AG04449 (cell line): ENCODE data around the gene CPTP.

ENCODE experiments used
- CTCF ChIA-PET: fragments of 350-600 bp; formaldehyde crosslinking; extraction: SDS; loops from one replicate; lab custom pipeline; 2021; ENCODE audit warnings: antibody characterized with exemption; lab: Yijun Ruan, JAX
- POLR2A ChIA-PET: fragments of 400-600, 350-600 bp; formaldehyde crosslinking; extraction: SDS; loops from one replicate; lab custom pipeline; 2020; ENCODE audit warnings: antibody characterized with exemption, inconsistent platforms; lab: Yijun Ruan, JAX
- DNase-seq: peaks from one replicate; pipeline ENCODE4 v3.0.0-alpha.2; 2010; ENCODE audit warnings: low read depth, low spot score
- H3K4me3 ChIP-seq: 2 replicates; pipeline ENCODE4 v1.5.1; 2011; ENCODE audit warnings: low read depth, mild to moderate bottlenecking, control low read depth, low read length
- TF ChIP-seq, protein P1 (sequence below): IDR thresholded peaks from one replicate; pipeline ENCODE4 v1.5.1; 2011; ENCODE audit warnings: mild to moderate bottlenecking, moderate library complexity, low read length, control low read depth, inconsistent platforms; ENCODE audit not compliant: insufficient read depth; ENCODE audit errors: missing control alignments

The CPTP gene

GRCh38 chr1:1304331-1305299 lies 20.0 kb upstream of the CPTP start:
- peak overlapping the region; percentile 68 for H3K4me3 ChIP-seq
- DNase-seq = no peak
- POLR2A ChIA-PET = interaction anchor here (0.6 to 1.3 kb wide), 5 partner anchors 10 to 71 kb away, joined by 3 to 4 read pairs (median 4); partner anchors contain the start of gene AURKAIP1
- CTCF ChIA-PET = interaction anchor here (0.9 to 2.1 kb wide), 7 partner anchors 14 to 183 kb away, joined by 3 to 16 read pairs (median 4); partner anchors contain the start of gene UBE2J2
- TF ChIP-seq, protein P1, sequence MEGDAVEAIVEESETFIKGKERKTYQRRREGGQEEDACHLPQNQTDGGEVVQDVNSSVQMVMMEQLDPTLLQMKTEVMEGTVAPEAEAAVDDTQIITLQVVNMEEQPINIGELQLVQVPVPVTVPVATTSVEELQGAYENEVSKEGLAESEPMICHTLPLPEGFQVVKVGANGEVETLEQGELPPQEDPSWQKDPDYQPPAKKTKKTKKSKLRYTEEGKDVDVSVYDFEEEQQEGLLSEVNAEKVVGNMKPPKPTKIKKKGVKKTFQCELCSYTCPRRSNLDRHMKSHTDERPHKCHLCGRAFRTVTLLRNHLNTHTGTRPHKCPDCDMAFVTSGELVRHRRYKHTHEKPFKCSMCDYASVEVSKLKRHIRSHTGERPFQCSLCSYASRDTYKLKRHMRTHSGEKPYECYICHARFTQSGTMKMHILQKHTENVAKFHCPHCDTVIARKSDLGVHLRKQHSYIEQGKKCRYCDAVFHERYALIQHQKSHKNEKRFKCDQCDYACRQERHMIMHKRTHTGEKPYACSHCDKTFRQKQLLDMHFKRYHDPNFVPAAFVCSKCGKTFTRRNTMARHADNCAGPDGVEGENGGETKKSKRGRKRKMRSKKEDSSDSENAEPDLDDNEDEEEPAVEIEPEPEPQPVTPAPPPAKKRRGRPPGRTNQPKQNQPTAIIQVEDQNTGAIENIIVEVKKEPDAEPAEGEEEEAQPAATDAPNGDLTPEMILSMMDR = no peak

DNA sequence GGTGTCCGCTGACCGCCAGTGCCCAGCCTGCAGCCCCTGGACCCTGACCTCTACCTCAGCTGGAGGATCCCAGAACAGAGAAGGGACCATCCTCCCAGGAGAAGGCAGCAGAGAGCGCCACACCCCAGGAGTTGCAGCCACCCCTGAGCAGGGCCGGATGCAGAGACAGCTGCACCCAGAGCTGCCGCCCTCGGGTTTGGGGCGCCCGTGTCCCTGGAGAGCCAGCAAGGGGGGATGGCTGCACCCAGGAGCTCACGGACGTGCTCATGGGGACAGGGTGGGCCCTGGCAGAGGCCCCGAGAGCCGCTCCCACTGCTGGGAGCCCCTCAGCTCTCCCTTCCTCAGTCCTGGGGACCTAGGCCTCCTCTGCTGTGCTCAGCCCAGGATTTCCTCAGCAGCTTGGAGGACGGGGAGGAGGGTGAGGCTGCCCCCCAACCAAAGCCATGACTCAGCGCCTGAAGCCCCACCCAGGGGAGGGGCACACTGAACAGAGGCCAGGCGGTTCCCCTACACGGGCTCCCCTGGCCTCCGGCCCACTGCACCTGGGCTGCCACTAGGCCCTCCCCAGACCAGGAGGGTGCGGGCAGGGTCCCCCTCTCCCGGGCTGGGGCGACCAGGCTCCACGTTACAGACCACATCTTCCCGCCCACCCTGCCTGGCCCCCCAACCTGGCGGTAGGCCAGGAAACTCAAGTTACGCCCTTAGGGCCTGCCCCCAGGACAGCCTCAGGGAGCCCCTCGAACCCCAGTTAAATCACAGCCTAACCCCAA lies 19.1 kb upstream of the CPTP start:
- POLR2A ChIA-PET = interaction anchor here (0.6 to 1.3 kb wide), 5 partner anchors 11 to 70 kb away, joined by 3 to 4 read pairs (median 4); partner anchors contain the start of gene AURKAIP1
- CTCF ChIA-PET = interaction anchor here (0.9 to 2.1 kb wide), 7 partner anchors 15 to 183 kb away, joined by 3 to 16 read pairs (median 4); partner anchors contain the start of gene UBE2J2
- H3K4me3 ChIP-seq = peak overlapping the region; percentile 68
- DNase-seq = no peak
- TF ChIP-seq, protein P1 = peak; percentile 6

GRCh38 chr1:1306070-1306660 lies 18.4 kb upstream of the CPTP start:
- DNase-seq = no peak
- TF ChIP-seq, protein P1 = peak; percentile 45
- H3K4me3 ChIP-seq = peak overlapping the region; percentile 68
- POLR2A ChIA-PET = interaction anchor here (1.3 kb wide), 1 partner anchor 16 kb away, joined by 4 read pairs; no protein-coding TSS in a partner anchor
- CTCF ChIA-PET = interaction anchor here (0.9 to 2.1 kb wide), 3 partner anchors 17 to 184 kb away, joined by 3 to 16 read pairs (median 3); no protein-coding TSS in a partner anchor

GRCh38 chr1:1306661-1307260 lies 17.8 kb upstream of the CPTP start:
- ChIA-PET POLR2A (no interaction called here), CTCF (interaction anchor here (0.9 kb wide), 1 partner anchor 184 kb away, joined by 3 read pairs; no protein-coding TSS in a partner anchor)
- DNase-seq = no peak
- TF ChIP-seq, protein P1 = no peak
- peak overlapping the region; percentile 68 for H3K4me3 ChIP-seq

DNA sequence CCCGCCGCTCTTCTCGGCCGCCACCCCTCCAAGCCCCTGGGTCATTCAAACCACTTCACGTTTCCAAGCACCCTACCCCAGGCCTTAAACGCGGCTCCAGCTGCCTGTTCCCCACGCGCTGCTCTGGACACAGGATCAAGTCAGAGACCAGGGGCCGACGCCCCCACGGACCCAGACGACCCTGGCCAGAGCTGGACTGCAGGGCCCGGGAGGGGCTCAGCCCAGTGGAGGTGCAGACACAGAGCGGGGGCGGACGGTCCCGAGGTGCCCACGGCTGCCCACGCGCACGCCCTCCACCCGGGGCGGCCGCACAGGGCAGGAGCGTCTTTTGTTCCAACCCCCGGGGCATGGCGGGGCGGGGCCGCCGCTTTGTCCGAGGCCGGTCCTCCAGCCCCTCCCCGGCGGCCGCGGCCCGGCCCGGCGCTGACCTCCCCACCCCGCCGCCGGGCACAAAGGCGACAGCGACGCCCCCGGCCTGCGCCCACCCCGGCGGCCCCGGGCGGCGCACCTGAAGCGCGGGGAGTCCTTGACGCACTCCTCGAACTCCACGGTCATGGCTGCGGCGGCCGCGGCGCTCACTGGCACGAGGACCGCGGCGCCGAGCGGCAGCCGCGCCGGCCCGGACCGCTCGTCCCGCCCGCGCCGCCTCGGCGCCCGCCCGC lies 17.2 kb upstream of the CPTP start:
- CTCF ChIA-PET = interaction anchor here (0.9 kb wide), 1 partner anchor 185 kb away, joined by 3 read pairs; no protein-coding TSS in a partner anchor
- TF ChIP-seq, protein P1 = no peak

More for the DNA sequence above, 17.2 kb upstream of the CPTP start:
- H3K4me3 ChIP-seq = peak overlapping the region; percentile 68
- POLR2A ChIA-PET = no interaction called here
- no peak for DNase-seq
